Measurements from ENCODE around the gene FMN2.

The FMN2 gene

DNA sequence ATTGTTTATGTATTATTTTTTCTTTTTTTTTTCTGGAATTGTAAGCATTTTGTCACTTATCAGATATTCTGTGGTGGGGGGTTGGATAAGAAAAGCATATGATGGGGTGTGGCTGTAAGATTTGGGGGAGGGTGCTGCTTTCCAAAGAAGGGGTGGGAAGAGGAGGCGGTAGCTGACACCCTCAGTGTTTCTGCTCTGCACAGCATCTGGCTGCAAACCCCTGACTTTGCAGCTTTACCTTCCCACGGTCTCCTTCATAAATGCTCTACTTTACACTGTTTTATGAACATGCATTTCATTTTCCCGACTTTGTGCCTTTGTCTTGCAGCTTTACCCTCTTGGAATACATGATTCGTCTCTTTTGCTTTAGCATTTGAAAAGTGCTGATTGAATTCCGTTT lies 7.6 kb downstream of the FMN2 start:
- DNase-seq = no peak

DNA sequence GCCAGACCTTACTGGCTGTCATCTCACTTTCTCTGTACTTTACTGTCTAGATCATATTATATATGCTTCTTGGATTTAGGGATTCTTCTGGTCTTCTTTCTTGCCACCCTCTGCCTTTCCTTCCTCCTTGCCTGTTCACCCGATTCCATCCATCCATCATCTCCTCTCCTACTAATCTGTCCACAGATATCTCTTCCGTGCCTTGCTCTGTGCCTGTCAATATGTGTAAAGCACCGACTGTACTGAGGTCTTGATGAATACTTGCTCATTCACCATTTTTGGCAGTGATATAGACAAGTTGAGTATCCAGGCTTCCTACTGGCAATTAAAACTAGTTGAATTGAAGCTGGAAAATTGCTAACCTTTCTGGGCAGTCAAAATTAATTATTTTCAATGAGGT lies 8.1 kb downstream of the FMN2 start:
- DNase-seq = no peak

DNA sequence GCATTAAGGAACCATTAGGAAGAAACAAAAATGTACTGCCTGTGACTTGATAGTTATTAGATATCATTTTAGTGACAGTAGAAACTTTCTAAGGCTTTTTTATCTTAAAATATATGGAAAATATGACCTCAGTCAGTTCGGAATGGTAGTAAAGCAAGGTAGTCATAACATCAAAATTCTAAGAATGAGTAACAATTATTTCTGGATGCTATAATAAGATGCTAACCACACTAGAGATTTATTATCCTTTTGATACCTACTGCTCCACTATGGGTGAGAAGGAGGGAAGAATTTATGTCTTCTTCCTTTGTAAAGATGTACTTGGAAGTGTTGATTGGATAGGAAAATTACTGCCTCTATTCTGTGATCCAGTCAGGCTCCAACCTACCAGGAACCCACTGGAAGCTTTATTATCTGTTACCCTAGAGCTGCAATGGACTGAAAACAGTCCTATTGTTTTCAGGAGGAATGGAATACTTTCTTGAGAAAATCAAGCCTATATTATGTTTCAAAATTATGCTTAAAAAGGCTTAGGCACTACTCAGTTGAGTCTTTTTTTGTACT lies 8.8 kb downstream of the FMN2 start:
- DNase-seq = no peak

DNA sequence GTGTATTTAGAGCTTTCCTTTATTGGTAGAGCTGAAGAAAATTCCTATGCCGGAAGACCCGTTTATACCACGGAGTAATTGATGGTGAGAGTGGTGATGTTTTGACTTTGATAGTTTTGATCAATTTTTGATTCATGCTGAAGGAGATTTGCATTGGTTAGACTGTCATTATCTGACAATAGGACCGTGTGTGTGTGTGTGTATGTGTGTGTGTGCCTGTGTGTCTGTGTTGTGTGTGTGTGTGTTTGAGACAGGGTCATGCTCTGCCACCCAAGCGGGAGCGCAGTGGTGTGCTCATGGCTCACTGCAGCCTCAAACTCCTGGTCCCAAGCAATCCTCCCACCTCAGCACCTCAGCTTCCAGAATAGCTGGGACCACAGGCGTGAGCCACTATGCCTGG lies 9.6 kb downstream of the FMN2 start:
- no peak for DNase-seq

DNA sequence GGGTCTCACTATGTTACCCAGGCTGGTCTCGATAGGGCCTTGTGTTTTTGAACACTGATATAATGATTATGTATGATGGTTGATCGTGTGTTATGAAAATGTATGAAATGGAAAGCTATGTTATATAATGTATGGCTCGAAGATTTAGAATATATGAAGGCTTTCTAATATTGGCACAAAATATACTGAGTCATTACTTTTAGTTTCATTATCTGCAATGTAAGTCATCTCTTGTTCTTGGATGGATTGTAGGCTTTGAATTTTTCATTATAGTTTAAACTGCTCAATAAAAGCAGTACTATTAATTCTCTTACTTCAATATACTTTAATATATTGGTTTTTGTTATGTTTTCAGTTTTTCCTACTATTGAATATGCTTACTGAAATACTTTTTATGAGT lies 10.1 kb downstream of the FMN2 start:
- no peak for DNase-seq

DNA sequence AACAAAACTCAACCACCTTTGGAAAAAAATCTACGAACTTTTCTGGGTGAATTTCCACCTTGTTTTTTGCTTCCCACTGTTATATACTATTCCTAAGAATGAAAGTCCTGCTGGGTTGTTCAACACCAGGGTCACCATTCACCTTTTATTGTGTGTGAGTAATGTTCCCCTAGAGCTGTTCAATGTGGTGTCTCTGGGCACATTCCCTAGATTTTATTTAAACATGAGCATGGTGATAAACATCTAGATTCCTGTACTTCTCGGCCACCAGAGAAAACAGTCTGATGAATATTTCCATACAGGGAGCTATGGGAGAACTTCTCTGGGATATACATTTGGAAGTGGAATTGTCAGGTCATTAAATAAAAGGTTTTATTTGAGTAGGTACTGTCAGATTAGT lies 13.0 kb downstream of the FMN2 start:
- DNase-seq = no peak

DNA sequence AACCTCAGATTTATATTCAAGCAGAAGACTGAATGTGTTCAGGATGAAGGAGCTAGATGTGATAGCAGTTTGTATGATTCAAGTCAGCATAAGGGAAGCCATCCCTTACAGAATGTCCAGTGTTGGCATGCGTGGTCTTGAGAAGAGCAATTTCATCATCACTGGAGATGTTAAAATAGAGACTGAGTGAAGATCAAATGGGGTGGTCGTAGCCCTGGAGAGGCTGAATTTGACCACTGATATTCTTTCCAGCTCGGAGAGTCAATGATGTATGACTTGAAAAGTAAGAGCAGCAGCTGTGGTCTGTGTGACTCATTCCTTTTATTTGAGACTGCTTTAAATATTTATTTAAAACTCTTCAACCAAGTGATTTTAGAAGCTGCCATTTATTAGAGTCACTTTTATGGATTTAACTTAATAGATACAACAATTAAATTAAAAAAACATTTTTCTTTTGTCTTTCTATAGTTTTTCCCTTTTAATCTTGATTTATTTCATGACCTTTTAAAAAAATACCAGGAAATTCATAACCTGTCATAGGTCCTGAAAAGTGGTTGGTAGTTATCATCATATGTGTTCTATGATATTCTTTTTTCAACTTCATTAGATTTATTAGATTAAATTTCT lies 15.5 kb downstream of the FMN2 start:
- DNase-seq = no peak

DNA sequence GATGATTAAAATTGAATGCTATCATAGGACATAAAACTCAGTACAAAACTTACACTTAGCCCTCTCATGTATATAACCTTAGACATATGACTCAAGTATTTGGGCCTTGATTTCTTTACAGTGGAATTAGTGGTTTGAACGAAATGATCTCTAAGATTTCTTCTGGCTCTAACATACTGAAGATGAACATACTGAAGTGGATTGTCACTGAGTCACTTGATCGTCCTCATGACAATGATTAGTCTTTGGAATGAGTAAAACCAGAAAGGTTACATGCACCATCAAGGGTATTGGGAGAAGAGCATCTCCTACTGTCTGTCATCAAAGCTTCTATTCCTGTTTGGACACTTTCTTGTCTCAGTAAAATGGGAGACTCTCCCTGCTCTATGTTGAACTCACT lies 17.4 kb downstream of the FMN2 start:
- no peak for DNase-seq

DNA sequence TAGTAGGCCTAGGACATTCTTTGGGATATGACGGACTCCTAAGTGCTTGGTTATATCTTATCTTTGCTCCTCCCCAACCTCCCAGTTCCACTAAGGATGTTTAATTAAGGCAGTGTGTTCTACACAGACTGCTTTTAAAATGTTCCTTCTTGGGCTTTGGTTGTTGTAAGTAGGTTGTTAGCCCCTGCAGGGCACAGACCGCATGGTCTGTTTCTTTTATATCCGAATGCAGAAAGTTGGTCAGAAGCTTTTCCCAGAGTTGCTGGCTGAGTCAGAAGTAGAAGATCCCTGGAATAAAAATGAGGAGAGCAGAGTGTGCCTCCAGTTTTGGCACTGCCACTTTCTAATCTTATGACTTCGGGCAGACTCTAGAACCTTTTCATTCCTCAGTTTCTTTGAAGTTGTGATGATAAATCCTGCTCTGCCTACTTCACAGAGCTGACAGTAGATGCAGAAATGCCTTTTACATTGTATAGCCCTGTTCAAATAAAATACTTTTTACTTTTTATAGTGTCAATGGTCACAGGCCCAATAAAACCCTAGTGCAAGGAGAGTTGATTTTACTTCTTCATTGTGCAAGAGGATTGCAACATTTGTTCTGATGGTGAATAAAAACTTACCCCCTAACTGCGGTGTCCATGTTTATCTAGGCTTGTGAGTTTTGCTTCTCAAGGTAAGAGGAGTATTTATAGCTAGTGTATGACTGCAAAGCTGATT lies 18.4 kb downstream of the FMN2 start:
- DNase-seq = no peak

DNA sequence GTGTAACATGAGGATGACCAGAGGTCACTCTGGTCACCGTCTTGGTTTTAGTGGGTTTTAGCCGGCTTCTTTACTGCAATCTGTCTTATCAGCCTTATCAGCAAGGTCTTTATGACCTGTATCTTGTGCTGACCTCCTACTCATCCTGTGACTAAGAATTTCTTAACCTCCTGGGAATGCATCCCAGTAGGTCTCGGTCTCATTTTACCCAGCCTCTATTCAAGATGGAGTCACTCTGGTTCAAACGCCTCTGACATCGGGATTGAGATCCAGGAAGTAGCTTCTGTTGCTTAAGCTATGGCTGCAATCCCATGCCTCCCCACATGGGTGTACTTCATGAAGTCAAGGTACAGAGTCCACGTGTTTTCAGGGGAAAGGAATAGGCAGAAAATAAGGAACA lies 19.9 kb downstream of the FMN2 start:
- no peak for DNase-seq

DNA sequence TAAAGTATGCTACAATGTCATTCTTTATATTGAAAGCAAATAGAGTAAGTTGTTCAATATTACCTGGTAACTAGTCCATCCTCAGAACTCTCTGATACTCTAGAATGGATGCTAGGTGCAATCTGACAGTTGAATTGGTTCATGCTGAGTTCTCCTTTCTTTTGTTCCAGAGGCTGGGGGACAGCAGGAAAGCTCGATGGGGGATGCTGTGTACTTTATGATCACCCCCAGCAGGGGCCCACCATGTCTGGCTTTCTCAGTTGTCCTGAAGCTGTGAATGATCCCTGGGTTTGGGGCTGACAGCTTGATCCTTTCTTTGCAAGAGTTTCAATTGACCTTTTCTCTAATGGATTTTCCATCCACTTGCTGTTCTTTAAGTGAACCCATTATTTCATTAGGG lies 22.5 kb downstream of the FMN2 start:
- no peak for DNase-seq

DNA sequence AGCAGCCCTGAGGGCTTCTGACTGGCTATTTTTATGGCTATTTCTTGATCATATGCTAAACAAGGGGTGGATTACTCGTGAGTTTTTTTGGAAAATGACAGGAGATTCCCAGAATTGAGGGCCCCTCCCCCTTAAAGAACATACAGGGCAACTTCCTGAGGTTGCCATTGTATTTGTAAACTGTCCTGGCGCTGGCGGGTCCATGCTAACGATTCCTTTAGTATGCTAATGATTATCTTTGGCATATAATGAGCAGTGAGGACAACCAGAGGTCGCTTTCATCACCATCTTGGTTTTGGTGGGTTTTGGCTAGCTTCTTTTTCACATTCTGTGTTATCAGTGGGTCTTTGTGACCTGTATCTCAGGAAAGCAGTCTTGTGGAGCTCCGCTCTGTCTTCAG lies 24.1 kb downstream of the FMN2 start:
- no peak for DNase-seq

DNA sequence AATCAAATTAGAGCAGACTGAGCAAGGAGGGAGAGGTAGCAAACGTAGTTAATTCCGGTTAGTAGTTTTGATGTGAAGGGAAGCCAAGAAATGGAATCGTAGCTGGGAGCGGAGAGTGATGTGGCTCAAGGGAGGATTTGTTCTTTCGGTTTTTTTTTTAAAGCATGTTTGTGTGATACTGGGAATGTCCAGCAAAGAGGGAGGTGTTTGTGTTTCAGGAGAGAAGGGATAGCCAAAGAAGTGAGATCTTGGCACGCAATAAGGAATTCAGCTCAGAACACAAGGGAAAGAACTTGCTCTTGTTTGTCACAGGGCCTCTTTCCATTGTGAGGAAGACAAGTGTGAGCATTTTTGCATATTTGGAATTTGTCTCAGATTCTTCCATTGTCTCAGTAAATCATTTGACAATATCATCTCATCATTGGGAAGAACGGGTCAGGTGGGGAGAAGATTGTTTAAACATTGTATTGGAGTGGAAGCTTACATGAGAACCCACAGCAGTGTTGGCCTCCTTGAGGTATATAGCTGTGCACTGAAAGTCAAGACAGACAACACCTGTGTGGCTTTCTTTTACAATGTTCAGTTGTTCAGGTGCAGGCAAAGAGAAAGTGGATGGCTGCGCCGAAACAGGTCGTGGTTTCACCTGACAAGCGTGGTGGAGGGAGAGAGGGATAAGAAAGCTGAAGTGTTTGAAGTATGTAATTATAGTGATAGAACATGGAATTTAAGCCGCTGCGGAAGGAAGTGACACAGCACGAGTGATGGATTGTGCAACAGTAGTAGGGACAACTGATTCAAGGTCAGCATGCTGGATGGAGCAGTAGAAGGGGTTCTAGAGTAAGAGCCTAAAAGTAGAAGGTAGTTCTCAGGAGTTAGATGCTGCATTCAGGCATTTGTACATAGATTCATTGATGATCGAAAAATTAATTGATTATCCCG lies 25.4 kb downstream of the FMN2 start:
- peak; percentile 21 for DNase-seq

DNA sequence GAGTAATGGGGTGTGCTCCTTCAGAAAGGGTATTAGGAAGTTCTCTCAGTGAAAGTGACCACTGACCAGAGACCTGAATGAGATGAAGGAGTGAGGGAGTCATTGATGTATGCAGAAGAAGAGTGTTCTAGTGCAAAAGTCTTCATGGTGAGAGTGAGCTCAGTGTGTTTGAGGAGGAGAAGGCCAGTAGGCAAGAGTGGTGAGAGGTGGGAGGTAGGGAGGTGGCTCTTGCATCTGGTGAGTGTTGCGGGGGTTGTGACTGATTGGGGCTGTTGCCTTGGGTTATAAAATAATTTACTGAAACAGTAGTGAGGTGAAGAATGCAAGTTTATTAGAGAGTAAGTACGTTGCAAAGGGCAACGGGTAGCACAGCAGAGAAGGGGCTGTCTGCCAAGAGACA lies 26.2 kb downstream of the FMN2 start:
- no peak for DNase-seq

DNA sequence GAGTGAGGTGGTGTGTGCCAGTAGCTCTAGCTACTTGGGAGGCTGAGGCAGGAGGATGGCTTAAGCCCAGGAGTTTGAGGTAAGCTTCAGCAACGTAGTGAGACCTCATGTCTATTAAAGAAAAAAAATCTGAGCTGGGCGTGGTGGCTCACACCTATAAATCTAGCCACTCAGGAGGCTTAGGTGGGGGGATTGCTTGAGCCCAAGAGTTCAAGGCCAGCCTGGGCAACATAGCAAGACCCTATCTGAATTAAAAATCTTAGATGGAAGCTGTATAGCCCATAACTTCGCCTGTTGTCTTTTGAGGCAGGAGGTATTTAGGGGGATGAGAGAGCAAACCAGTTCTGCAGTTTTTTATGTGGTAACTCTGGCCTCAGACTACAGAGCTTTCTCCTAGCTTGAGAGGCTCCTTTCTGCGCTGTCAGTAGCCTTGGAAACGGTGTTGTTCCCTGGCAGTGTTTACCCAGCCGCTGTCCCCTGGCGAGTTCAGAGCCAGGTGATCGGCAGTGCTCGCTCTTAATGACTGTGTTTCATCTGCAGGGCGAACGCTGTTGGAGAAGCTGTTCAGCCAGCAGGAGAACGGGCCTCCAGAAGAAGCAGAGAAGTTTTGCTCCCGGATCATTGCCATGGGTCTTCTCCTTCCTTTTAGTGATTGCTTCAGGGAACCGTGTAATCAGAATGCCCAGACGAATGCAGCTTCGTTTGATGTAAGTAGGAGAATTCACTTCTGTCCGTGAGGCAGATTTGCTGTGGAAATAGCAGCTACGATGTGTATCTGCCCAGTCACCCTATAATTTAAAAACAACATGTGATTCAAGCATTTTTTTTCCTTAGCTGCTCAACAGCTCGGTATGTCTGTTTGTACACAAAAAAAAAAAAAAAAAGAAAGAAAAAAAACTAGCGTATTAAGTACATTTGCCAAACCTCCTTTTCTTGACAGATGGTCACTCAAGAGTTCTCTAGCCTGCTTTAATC lies 31.2 kb downstream of the FMN2 start:
- peak; percentile 80 for DNase-seq

DNA sequence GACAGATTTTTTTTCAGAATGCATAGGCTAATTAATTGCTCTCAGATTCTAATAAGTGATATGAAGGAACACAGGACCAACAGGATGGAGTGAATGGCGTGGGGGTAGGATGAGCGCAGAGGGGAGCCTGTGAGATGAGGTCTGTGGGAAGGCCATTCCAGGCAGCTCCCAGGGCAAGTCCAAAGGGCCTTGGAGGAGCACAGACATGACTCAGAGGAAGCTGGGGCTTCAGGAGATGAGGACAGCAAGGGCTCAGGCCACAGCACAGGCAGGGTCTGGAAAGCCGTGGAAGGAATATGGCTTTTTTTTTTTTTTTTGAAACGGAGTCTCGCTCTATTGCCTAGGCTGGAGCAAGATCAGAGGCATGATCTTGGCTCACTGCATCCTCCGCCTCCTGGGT lies 35.1 kb downstream of the FMN2 start:
- DNase-seq = no peak

DNA sequence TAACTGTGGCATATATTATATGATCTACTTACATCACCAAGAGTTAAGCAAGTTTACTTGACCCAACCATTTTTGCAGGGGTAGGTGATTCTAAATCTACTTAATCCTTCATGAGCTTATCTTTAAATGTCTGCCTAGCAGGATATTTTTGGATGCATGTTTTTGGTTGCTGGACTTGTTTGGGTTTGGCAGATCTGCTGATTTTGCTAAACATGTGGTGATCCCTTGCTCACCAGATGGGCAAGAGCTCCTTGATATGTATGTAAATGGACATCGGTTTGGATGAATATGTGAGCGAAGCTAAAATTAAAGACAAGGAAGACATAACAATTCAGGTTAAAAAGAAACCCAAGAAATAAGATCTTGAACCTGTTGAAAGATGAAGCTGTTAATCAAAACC lies 36.7 kb downstream of the FMN2 start:
- no peak for DNase-seq

DNA sequence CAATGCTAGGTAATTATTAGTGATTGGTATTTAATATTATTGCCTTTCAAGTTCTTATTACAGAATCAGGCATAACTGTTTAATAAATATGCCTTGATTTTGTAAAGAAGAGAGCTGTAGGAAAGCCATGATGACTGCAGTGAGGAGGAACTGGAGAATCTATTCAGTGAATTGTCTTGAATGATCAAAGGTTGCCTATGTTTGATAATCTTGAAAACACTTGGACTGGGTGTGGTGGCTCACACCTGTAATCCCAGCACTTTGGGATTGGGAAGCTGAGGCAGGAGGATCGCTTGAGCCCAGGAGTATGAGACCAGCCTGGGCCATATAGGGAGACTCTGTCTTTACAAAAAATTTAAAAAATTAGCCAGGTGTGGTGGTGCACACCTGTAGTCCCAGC lies 42.4 kb downstream of the FMN2 start:
- DNase-seq = no peak

DNA sequence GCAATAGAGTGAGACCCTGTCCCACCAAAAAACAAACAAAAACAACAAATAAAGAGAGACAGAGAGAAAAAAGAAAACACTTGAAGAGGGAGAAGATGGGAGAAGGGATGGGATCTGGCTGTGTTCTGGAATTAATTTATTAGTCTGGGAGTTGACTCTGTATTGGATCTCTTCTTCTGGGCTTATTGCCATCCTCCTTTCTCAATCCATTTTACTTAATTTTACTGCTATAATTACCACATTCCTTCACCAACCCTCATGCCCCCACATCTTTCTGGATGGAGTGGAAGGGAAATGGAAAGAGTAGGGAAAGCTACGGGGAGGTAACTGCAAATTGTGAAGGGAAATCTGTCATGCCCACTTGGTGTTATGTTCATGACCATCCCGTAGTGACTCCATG lies 42.9 kb downstream of the FMN2 start:
- no peak for DNase-seq

DNA sequence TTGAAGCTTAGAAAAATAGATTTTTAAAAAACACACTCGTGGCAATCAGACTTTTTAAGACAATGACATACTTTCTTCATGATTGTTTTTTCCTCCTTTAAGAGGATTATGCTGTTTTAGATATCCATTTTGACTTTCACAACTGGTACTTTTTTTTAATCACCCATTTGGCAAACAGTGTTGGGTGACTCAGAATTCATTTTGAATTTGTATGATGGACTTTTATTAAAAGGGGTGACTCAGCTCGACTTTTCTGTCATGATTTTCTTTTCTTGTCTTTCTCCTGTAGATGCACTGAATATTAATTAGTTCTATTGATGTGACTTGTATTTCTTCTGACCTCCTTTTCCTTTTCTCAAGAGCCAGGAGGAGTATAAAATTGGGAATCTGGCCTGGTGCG lies 44.7 kb downstream of the FMN2 start:
- DNase-seq = no peak

DNA sequence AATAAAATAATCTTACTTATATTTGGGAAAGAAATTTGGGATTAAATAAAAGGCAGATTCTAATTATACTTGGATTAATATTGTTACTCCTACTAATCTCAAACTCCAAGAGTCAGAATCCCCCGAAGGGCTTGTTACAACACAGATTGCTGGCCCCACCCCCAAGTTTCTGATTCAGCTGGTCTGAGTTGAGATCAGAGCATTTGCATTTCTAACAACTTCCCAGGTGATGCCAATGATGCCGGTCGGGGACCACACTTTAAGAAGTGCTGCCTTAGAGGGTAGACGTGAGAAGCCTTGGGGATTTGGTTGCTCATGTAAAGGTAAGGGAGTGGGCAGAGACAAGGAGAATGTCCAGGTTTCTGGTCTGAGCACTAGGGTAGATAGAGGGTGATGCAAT lies 47.2 kb downstream of the FMN2 start:
- no peak for DNase-seq

DNA sequence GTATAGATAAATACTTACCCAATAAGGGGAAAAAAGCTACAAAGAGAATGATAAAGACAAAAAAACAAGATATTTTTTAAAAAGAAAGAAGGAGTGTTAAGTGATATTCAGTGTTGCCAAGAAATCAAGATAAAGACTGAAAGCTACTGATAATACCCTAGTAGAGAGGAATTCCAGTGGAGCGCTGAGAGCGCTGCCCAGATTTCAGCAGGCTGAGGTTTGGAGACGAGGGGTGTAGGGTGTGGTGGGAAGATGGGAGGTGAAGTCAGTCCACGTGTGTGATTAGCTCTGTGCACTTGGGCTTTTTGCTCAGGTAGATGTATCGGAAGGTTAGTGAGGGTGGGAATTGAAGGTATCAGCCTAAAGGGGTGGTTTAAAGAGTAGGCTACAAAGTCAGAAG lies 47.8 kb downstream of the FMN2 start:
- no peak for DNase-seq

Measured in NCI-H510A treated with DMSO at 0.1 percent for 48 hours (cell line).